GM21825 (cell line): ENCODE data around the gene NEO1.

Experiments
- ATAC-seq: cut with Tn5 transposase; IDR thresholded peaks from one replicate; pipeline ENCODE4 v1.9.1; 2021; ENCODE audit warnings: mild to moderate bottlenecking, moderate library complexity; ENCODE audit not compliant: unreplicated experiment

The NEO1 gene, protein sequence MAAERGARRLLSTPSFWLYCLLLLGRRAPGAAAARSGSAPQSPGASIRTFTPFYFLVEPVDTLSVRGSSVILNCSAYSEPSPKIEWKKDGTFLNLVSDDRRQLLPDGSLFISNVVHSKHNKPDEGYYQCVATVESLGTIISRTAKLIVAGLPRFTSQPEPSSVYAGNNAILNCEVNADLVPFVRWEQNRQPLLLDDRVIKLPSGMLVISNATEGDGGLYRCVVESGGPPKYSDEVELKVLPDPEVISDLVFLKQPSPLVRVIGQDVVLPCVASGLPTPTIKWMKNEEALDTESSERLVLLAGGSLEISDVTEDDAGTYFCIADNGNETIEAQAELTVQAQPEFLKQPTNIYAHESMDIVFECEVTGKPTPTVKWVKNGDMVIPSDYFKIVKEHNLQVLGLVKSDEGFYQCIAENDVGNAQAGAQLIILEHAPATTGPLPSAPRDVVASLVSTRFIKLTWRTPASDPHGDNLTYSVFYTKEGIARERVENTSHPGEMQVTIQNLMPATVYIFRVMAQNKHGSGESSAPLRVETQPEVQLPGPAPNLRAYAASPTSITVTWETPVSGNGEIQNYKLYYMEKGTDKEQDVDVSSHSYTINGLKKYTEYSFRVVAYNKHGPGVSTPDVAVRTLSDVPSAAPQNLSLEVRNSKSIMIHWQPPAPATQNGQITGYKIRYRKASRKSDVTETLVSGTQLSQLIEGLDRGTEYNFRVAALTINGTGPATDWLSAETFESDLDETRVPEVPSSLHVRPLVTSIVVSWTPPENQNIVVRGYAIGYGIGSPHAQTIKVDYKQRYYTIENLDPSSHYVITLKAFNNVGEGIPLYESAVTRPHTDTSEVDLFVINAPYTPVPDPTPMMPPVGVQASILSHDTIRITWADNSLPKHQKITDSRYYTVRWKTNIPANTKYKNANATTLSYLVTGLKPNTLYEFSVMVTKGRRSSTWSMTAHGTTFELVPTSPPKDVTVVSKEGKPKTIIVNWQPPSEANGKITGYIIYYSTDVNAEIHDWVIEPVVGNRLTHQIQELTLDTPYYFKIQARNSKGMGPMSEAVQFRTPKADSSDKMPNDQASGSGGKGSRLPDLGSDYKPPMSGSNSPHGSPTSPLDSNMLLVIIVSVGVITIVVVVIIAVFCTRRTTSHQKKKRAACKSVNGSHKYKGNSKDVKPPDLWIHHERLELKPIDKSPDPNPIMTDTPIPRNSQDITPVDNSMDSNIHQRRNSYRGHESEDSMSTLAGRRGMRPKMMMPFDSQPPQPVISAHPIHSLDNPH (N-terminal part only)

DNA sequence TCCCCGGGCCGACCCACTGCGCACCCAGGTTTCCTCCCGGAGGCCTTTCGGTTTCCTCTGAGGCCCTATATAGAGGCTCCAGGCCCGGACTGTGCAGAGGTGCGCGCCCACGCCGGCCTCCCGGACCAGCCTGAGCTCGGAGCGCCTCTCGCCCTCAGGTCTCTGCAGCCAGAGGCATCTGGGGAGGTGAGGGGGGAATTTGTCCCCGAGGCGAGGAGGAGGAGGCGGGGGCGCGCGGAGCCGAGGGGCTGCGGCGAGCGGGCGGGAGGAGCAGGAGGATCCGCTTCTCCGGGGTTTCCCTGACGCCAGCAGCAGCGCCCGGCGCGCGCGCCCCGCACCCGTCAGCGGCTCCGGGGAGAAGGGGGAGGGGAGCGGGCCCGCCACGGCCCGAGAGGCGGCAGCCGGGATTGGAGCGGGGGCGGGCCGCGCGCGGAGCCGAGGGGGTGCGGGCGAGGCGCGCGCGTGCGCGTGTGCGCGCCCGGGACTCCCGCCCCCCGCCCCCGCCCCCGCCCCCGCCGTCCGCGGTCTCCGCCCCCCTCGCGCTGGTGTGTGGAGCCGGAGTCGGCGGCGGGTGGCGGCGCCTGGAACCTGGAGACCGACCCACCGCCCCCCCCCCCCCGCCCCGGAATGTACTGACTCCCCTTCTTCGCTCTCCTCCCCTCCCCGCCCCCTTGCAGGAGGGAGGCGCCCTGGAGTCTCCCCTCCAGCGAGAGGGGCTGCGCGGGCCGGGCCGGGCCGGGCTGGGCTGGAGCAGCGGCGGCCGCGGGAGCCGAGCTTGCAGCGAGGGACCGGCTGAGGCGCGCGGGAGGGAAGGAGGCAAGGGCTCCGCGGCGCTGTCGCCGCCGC, at the start of gene NEO1:
NEO1 (plus strand) TSS at position 657 of the 846 bp plus-strand sequence. CDS start 213 bp downstream, outside the sequence.
- ATAC-seq: peak; percentile 49

DNA sequence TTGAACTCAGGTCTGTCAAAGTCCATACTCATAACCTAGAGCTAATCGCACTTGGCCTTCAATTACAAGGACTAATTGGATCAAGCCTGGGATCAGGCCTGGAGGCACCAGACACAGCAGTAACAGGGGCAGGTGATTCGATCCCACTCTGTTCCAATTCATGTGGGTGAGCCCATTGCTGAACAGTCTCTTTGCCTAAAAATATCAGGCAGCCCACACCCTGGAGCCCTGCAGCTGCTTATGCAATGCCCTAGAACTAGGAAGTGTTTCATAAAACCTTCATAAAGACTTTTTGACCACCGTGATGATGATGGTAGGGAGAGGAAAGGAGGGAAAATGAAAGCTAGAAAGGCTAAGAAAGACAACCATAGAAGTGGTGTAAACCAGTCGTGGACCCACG, 47.8 kb upstream of the NEO1 start:
- ATAC-seq: no peak

DNA sequence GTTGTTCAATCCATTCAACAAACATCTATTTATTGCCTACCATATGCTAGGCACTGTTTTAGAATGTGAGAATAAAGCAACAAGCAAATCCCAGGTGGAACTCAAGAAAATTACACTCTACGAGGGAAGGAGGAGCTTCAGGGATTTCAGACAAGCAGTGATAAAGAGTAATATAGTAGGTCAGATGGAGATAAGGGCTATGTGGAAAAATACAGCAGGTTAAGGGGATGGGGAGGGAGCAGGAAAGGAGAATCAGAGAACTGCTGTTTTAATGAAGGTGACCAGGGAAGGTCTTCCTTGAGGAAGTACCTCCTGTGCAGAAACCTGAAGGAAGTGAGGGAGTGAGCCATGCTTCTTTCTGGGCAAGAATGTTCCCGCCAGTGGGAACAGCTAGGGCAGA, 47.2 kb upstream of the NEO1 start:
- no peak for ATAC-seq

DNA sequence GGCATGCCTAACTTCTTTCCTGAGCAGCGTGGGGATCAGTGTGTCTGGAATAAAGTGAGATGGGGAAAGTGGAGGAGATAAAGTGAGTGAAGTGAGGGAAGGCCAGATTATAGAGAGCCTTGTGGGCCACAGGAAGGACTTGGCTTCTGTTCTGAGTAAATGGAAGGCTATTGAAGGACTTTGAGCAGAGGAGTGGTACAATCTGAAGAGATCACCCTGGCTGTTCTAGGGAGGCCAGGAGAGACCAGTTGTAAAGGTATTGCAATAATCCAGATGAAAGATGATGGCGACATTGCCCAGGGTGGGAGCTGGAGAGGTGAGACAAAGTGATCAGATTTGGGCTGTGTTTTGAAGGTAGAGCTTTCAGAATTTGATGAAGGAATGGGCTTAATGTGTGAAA, 46.8 kb upstream of the NEO1 start:
- ATAC-seq: no peak

DNA sequence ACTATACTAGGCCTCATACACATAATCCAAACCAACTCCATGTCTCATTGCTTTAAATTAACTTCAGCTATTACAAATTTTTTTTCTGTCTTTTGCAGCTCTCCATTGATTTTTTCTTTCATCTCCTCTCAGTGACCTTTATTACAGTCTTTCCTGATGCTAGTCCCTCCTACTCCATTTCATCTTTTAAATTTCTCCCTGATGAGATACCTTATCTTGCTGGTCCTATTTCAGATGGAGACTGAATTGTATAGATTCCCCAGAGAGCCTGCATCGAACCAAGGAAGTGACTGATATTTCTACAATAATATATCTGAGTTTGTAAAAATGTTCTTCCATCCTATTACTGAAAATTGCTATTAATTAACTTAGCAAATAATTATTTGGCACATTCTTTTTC, 45.7 kb upstream of the NEO1 start:
- ATAC-seq: no peak

DNA sequence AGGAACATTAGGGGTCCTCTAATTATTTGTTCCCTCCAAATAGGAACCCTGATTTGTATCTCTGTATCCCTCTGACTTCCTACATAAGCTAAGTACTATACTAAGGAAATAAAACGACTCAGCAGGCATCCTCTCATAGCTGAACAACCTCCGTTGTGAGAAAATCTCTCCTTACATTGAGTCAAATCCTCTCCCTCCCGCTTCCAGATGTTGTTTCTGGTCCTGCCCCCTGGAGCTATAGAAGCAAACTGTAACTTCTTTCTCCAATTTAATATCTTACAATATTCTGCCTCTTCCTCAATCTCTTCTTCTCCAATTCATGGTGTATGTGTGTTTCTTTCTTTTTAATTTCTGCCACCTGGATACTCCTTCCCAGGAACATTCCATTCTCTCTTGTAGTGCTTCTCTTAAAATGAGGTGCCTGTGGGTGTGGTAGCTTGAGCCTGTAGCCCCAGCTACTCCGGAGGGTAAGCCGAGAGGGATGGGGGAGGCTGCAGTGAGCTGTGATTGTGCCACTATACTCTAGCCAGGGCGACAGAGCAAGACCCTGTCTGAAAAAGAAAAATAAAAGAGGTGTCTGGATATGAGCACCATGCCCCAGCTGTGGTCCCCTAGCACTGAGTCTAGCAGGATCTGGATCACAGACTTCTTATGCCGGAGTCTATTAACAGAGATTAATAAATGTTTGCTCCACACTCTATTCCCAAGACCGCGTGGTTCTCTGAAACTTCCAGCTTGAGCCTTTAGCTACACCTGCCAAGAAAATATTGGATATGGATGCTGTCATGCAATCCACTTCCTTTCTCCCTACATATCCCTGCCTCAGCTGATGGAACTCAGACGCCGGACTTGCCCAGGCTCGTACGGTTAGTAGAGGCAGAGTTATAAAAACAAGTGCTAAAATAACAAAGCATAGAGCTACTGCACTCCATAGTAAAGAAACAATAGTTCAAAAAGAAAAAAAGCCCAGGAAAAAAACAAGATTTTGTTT, 42.9 kb upstream of the NEO1 start:
- ATAC-seq: no peak

DNA sequence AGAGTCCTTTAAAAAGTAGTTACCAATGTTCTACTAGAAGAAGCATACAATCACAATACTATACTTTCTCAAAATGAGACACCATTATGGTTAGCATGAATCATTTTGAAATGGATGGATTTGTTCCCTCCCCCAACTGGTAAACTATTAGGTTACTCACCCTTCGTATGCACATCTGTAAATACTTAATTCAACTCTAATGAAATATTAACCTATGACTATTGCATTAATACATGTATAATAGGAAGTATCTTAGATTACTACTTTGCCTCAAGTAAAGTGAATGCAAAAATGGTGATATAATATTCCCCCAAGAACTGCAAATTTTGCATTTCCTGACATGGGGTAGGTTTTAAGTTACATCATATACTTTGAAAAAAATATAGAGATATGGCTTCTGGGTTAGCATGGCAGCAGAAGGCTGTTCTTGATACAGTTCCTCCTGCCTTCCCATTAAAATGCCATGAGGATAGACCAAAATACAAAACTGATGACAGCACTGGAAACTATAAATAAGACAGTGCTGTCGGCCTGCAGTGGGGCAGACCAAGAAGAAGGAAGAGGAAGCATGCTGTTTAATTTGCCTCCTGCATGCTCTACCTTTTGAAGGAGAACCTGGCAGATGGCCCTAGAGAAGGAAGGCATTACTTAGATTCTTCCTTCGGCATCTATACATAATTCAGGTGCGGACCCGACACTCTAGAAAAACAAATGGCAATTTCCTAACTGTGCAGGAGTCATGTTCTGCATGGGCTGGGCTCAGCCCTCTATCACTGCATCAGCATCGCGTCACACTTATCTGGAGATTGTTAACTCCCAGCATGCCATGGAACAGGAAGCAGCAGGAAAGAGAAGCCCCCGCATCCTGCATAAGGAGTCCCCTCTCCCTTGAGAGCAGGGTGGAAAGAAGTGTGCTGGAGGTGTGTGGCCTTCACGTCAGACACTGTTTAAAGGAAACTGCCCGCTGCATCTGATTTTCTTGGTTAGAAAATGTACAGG, 41.8 kb upstream of the NEO1 start:
- ATAC-seq: no peak

DNA sequence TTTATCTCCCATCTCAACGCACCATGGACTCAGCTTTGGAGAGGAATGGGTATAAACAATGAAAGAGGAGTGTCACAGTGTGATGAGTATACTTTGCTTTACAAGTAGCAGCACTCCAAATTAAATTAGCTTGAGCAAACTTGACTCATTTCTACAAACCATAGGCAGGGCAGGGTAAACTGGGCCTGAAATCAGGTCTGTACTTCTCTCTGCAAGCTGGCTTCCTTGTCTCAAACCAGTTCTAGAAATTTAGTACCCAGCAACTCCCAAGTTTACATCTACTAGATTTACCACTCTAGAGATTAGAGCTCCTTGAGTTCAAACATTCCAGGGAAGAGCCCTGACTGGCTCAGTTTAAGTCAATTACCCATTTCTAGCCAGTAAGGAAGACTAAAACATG, 37.4 kb upstream of the NEO1 start:
- ATAC-seq: no peak

DNA sequence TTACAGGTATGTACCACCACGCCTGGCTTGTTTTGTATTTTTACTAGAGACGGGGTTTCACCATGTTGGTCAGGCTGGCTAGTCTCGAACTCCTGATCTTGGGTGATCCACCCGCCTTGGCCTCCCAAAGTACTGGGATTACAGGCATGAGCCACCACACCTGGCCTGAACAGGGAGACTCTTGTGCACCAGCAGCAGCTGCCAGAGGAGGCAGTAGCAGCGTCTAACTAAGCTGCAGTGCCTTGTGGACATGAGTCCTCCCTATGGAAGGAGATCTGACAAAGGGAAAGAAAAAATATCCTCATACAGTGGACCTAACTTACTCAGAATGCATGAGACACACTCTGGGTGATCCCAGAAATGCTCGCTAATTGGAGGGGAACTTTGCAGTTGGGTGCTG, 36.8 kb upstream of the NEO1 start:
- ATAC-seq: no peak

DNA sequence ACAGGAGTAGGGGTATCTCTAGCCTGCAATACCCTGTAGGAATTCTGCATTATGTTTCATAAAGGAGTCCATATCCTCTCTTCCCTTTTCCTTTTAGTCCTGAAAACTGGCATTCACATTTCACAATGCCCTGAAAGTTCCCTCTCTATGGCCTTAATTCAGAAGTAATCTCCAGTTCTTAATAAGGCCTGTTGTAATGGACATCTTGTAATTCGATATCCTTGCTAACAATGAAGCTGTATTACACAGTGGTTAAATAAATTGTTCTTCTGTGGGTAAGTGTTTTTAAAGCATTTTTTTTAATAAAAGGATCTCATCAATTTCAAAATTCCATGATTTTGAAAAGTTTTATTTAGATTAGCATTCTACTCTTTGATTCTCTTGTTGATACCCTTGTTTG, 34.3 kb upstream of the NEO1 start:
- no peak for ATAC-seq

DNA sequence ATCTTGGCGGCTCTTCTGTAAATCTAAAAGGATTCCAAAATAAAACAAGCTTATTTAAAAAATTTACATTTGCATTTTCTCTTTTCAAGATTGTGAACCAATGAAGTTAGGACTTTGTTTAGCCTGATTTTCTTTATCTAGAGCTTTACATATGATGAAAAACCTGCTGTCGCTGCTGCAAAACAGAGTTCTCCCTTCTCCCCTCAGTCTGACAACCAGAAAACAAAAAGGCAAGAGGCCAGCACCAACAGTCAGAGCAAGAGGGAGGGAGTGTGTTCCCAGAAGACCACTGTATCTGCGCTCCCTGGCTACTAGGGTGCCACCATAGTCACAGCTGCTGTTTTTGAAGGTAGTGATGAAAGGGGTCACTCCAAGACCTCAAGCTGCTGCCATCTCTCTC, 33.1 kb upstream of the NEO1 start:
- no peak for ATAC-seq

DNA sequence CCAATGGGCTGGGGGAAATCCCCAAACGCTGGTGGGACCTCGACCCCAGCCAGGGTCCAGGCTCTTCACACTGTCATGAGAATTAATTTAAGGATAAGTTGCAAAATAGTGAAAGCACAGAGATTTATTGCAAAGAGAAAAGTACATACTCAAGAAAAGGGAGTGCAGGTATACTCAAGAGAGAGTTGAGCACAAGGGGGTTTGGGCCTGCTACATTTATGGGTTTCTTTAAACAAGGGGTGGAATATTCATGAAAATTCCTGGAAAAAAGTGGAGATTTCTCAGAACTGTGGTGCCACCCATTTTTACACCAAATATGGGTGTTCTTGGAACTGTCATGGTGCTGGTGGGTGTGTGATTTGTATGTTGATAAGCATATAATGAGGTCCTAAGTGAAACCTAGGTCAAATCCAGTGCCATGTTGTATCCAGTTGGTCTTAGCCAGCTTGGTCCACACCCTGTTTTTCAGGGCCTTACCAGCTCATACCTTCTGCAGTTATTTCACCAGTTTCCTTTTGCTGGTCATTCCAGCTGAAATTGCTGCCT, 32.6 kb upstream of the NEO1 start:
- no peak for ATAC-seq

DNA sequence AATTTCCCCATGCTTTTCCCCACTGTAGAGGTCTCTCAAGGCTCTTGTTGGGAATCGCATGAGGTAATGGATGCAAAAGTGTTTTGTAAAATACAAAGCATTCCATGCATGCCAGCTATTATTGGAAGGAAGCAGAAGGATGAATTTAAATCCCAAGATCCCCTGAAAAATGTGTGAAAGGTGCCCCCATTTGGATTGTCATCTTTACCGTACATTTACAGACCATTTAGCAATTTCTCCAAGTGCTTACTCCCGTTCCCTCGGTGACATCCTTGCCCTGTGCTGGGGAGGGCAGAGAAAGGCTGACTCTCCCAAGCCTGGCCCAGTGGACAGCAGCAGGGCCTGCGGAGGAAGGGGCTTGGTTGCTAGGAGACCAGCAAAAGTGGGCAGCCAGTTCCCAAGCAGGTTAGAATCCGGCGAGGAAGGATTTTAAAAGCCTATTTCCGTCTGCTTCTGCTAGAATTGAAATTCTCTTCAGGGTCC, 31.1 kb upstream of the NEO1 start:
- no peak for ATAC-seq

DNA sequence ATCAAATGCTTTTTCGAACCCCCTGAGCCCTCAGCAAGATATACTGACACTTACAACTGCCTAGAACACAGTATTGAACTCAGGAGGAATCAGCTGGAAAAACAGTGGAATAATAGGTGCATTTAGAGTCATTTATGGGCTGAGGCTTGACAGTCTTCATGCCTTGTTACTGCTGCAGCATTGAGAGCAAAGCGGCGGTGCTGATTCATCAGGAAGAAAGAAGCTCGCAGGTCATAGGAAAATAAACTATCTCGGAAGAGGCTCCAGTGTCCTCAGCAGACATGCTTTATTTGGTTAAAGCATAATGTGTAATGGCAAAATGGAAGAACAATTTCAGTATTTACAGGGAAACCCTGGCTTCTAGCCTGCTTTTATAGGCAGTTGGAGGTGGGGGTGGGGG, 30.1 kb upstream of the NEO1 start:
- no peak for ATAC-seq

DNA sequence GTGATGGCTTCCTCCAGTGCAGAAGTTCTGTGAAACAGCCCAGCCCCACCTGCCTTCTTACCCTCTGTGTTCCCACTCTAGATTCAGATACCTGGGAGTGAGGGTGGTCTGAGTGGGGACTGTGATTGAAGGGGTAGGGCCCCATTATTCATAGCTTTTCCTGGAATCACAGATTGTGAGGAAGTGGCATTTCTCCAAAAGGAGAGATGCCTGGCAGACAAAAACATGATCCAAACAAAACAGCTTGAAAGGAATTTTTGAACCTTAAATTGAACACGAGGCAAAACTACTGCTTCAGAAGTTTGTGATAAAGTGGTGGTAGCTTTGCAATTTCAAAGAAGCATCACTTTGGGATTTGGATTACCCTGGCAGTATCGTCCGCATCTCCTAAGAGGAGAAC, 29.2 kb upstream of the NEO1 start:
- ATAC-seq: no peak

DNA sequence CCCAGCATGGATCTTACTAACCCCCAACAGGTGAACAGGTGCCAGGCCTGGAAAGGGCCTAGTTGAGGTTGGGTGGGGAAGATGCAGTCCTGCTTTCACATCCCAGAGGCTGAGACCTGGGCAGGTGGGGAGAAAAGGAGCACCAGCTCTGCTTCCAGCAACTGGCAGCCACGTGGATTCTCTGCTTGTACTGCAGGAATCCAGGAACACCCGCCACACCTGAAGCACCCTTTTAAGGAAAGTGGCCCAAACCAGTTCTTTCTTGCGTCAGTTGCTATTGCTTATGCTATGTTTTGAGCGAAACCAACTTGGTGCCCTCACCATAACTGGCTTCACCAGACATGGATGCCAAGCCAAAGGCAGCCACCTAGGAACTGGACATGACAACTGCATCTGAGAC, 28.1 kb upstream of the NEO1 start:
- no peak for ATAC-seq

DNA sequence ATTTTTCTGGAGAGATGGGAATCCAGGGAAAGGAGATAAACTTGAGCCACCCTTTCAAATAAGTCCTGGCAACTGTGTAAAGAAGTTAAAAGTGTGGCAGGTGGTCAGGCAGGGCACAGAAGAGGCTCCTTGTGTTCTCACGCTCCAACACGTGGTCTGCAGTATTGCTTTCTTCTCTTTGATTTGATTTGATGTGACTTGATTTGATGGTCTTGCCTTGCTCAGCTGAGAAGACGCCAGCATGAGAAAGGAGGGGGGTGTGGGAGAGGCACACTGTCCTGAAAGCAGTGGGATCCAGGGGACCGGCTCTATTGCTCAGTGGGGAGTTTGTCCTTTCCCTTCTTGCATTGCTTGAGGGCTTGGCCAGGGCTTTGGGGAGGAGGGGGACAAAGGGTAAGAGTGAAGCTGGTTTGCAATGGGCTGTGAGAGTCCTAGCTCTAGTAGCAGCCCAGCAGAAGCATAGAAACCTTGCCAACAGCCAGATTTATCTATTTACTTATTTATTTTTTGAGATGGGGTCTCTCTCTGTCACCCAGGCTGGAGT, 25.7 kb upstream of the NEO1 start:
- no peak for ATAC-seq
